ENCODE results near the gene PILRA.
"Not testable (repeated sequence)": the region's sequence is repeated elsewhere in the genome, so short reads cannot be mapped to it uniquely, and the experiment has no call there.

PILRA gene

GRCh38 chr7:100373261-100373831, at the start of gene PILRA:
Gene PILRA, plus strand, starts transcription at chr7:100373487. Its CDS starts 170 bp downstream, at chr7:100373657.
- no peak for DNase-seq (ENCODE audit: low spot score)

- DNase-seq (ENCODE audit: low spot score), result not testable (repeated sequence)
Observed at GRCh38 chr7:100324194-100324593, 49.1 kb upstream of the PILRA start.

- DNase-seq (ENCODE audit: low spot score), result not testable (repeated sequence)
Observed at GRCh38 chr7:100325671-100326070, 47.6 kb upstream of the PILRA start.

GRCh38 chr7:100326914-100327313, 46.4 kb upstream of the PILRA start:
- DNase-seq (ENCODE audit: low spot score), result not testable (repeated sequence)

- peak; percentile 97 for DNase-seq (ENCODE audit: low spot score)
Observed at GRCh38 chr7:100335566-100336466, 37.5 kb upstream of the PILRA start.

DNA sequence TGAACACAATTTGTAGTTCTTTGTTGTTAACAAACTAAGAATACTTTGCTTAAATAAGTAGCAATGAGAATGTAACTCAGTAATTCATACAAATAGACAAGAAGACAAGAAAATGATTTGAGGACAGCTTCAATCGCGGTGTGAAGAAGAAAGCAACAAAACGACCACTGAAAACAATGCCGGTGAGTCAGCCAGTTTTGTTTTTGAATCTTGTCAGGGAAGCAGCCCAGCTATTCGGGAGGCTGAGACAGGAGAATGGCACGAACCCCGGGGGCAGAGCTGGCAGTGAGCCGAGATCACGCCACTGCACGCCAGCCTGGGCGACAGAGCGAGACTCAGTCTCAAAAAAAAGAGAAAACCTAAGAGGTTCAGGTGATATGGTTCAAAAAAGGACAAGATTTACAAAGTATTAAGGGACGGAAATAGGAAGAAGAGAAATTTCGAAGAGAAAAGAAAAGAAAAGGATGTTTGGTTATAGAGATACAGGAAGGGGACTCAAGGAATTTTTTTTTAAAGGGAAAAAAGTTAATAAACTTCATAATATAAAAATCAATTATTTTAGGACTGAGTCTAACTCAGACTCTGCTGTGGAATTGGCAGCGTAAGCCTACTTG, 35.1 kb upstream of the PILRA start:
- peak; percentile 69 for DNase-seq (ENCODE audit: low spot score)

DNA sequence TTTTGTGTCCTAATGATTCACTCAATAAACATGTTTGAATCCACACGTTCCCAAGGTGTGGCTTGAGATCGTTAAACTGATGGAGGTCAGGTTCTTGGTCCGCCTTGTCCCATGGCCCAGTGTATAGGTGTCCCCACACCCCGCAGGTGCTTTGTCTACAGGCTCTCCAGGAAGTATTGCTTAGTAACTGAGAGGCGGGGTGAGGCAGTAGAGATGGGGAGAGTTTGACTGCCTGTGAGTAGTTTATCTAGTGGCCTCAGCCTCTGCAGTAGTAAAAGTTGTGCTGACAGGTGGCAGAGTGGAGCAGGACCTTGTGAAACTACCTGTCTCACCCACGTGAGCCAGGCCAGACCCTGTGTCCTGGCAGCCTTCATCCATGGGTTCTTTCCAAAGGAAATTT, 32.0 kb upstream of the PILRA start:
- DNase-seq (ENCODE audit: low spot score), result peak; percentile 53

GRCh38 chr7:100342765-100343164, 30.5 kb upstream of the PILRA start:
- no peak for DNase-seq (ENCODE audit: low spot score)

GRCh38 chr7:100344124-100344559, 29.1 kb upstream of the PILRA start:
- not testable (repeated sequence) for DNase-seq (ENCODE audit: low spot score)

GRCh38 chr7:100344560-100345287, 28.6 kb upstream of the PILRA start:
- peak; percentile 97 for DNase-seq (ENCODE audit: low spot score)

GRCh38 chr7:100345288-100345672, 28.0 kb upstream of the PILRA start:
- peak; percentile 72 for DNase-seq (ENCODE audit: low spot score)

DNA sequence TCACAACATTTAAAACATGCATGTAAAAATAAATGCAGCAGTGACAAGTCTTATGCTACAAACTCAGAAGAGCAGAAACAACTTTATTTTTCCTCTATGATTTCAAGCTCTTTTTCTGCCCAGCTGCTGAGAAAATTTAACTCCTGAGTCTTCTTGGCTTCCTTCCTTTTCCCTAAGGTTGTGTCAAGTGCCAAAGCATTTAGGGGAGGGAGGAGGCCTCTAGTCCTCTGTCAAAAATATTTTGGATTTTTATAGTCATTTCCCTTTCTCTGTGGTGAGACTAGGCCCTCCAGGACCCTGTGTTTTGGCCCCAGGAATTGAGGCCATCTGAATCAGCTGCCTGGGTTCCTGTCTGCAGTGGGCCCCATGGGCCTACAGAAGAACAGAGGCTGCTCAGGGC, 26.4 kb upstream of the PILRA start:
- no peak for DNase-seq (ENCODE audit: low spot score)

DNA sequence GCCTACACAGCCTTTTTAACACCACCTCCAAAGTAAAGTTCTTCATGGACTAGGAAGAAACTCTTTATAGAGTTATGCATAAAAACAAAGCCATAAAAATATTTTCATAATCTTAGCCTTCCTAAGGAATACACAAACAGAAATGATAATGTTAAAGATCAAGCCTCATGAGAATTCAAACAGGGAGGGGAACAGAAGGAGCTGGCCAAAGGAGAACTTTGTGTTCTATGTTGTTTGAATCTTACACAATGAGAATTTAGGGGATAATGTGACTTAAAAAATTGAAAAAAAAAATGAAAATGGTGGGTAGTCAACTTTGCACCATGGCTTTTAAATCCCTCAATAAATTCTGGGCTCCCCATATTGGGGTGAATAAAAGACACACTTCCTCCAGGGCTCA, 24.5 kb upstream of the PILRA start:
- DNase-seq (ENCODE audit: low spot score), result no peak

- DNase-seq (ENCODE audit: low spot score), result no peak
Observed at GRCh38 chr7:100349757-100350156, 23.5 kb upstream of the PILRA start.

GRCh38 chr7:100351657-100352058, 21.6 kb upstream of the PILRA start:
- DNase-seq (ENCODE audit: low spot score), result no peak

- DNase-seq (ENCODE audit: low spot score), result not testable (repeated sequence)
Observed at GRCh38 chr7:100352230-100352781, 21.0 kb upstream of the PILRA start.

DNA sequence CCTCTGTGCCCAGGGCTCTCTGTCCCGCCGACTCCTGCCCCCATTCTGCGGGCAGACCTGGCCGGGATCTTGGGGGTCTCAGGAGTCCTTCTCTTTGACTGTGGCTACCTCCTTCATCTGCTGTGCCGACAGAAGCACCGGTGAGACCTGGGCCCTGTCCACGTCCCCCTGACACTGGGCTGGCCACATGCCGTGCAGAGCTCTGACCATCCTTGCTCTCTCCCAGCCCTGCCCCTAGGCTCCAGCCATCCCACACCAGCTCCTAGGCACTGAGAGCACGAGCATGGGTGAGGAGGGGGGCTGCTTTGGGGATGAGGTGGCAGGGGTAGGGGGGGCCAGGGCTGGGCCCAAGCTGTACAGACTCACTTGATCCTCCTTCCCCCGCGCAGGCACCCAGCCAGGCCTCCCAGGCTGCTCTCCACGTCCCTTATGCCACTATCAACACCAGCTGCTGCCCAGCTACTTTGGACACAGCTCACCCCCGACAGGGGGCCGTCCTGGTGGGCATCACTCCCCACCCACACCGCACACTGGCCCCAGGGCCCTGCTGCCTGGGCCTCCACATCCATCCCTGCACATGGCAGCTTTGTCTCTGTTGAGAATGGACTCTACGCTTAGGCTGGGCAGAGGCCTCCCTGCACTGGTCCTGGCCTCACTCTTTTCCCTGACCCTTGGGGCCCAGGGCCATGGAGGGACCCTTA, 20.2 kb upstream of the PILRA start:
- no peak for DNase-seq (ENCODE audit: low spot score)

DNA sequence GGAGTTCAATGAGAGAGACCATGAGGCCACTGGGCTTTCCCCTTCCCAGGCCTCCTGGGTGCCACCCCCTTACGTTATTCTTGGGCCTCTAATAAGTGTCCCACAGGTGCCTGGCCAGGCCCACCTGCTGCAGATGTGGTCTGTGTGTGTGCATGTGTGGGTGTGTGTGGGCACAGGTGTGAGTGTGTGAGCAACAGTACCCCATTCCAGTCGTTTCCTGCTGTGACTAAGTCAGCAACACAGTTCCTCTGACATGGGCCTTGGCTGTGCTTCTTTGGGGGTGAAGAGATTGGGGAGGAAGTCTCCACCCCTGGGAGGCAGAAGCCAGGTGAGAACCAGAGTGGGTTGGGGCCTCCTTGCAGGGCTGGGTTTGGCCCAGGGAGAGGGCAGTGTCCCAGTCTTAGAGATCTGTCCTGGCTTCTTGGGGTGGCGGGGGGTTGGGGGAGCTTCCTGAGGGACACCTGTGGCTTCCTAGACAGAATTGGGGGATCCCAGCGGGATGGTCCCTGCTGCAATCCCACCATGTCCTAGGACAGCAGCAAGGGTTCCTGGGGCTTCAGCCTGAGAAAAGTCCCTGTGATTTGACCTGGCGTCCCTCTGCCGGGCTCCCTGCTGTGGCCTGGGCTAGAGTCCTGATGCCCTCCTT, 19.5 kb upstream of the PILRA start:
- no peak for DNase-seq (ENCODE audit: low spot score)

GRCh38 chr7:100356416-100357068, 16.7 kb upstream of the PILRA start:
- DNase-seq (ENCODE audit: low spot score), result no peak

DNA sequence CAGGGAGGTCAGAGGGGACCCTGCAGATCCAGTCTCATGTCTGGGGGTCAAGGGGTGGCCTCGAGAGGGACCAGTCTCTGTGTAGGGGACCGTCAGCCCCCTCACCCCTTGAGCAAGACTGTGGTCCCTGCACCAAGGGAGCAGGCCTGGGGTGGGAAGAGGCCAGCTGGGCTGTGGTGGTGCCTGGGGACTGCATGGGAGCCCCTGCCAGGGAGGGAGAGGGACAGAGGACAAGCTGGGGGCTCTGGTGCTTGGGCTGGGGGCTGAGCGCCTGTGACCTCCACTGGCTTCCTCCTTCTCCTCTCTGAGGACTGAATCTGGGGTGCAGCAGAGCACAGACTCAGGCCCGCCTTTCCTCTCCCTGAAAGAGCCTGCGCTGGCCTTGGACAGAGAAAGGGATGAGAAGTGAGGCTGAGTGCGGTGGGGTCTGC, 16.1 kb upstream of the PILRA start:
- no peak for DNase-seq (ENCODE audit: low spot score)
